ENCODE measurements around the gene MYH9.

The MYH9 gene

GRCh38 chr22:36304429-36304828, 83.3 kb downstream of the MYH9 start:
- Histone ChIP-seq H3K27ac (ENCODE audit: extremely low read depth, low read depth, low read length) (no peak overlapping the region), H3K4me3 (ENCODE audit: low read depth, low read length) (no peak overlapping the region), H3K9me3 (ENCODE audit: control insufficient read depth, insufficient read depth, low read depth, low read length) (no peaks in the 10 kb centered on the region), H3K4me1 (ENCODE audit: control insufficient read depth, insufficient read depth, low read length) (no peaks in the 10 kb centered on the region), H3K36me3 (ENCODE audit: control insufficient read depth in 2 of 2, insufficient read depth in 1 of 2, low read length in 2 of 2) (peaks cover 27 to 96% of the 10 kb centered on the region in 2 experiments)
- POLR2A ChIA-PET, result interaction anchor here (0.6 to 1.5 kb wide), 2 partner anchors 56 to 84 kb away, joined by 3 read pairs; partner anchors contain the start of gene MYH9
- no peak for TF ChIP-seq ZNF837 (tag by site-specific recombination; IDR thresholded peaks at IDR 0.05)
- TF ChIP-seq ZBTB11 (tag by site-specific recombination; conservative IDR thresholded peaks at IDR 0.05; ENCODE audit: low read depth), result no peak
- no peak for TF ChIP-seq ZNF514 (tag by site-specific recombination; IDR thresholded peaks at IDR 0.05)
- TF ChIP-seq RBAK (tag by site-specific recombination; IDR thresholded peaks at IDR 0.05), result no peak
- CTCF ChIA-PET, result interaction anchor here (0.6 to 7.5 kb wide), 2 partner anchors 165 to 1002 kb away, joined by 3 to 132 read pairs; no protein-coding TSS in a partner anchor

GRCh38 chr22:36303874-36304273, 83.9 kb downstream of the MYH9 start:
- Histone ChIP-seq H3K36me3 (ENCODE audit: control insufficient read depth in 2 of 2, insufficient read depth in 1 of 2, low read length in 2 of 2) (peaks cover 27 to 96% of the 10 kb centered on the region in 2 experiments), H3K27ac (ENCODE audit: extremely low read depth, low read depth, low read length) (no peak overlapping the region), H3K9me3 (ENCODE audit: control insufficient read depth, insufficient read depth, low read depth, low read length) (no peaks in the 10 kb centered on the region), H3K4me1 (ENCODE audit: control insufficient read depth, insufficient read depth, low read length) (no peaks in the 10 kb centered on the region), H3K4me3 (ENCODE audit: low read depth, low read length) (no peak overlapping the region)
- POLR2A ChIA-PET, result interaction anchor here (0.6 to 1.5 kb wide), 2 partner anchors 80 to 84 kb away, joined by 3 read pairs; partner anchors contain the start of gene MYH9
- no peak for TF ChIP-seq ZNF626 (tag by site-specific recombination; IDR thresholded peaks at IDR 0.05)
- TF ChIP-seq ZNF266 (tag by site-specific recombination; IDR thresholded peaks at IDR 0.05; ENCODE audit: low read depth), result no peak
- no peak for TF ChIP-seq YY2 (tag by site-specific recombination; IDR thresholded peaks at IDR 0.05)
- TF ChIP-seq ZNF416 (tag by site-specific recombination; IDR thresholded peaks at IDR 0.05), result no peak
- no peak for TF ChIP-seq ZNF549 (tag by site-specific recombination; IDR thresholded peaks at IDR 0.05)
- TF ChIP-seq ZNF362 (tag by site-specific recombination; IDR thresholded peaks at IDR 0.05), result no peak
- TF ChIP-seq ZNF548 (tag by site-specific recombination; IDR thresholded peaks at IDR 0.05), result no peak
- TF ChIP-seq HOXA7 (CRISPR knock-in tag; IDR thresholded peaks at IDR 0.05; ENCODE audit: borderline replicate concordance), result no peak
- no peak for TF ChIP-seq ZSCAN16 (tag by site-specific recombination; IDR thresholded peaks at IDR 0.05)
- TF ChIP-seq ZNF76 (tag by site-specific recombination; IDR thresholded peaks at IDR 0.05; ENCODE audit: borderline replicate concordance, low read depth), result no peak
- TF ChIP-seq SP3 (tag by site-specific recombination; IDR thresholded peaks at IDR 0.05), result no peak
- no peak for TF ChIP-seq ZNF433 (tag by site-specific recombination; IDR thresholded peaks at IDR 0.05; ENCODE audit: low read depth)
- no peak for TF ChIP-seq HIC1 (tag by site-specific recombination; IDR thresholded peaks at IDR 0.05)
- CTCF ChIA-PET, result interaction anchor here (0.6 to 7.5 kb wide), 3 partner anchors 165 to 1001 kb away, joined by 3 to 132 read pairs (median 45); no protein-coding TSS in a partner anchor

All from HEK293 (cell line).